Endometrium (tissue), 2 donors: Measurements from ENCODE around the gene DMD.

Experiments
- FAIRE-seq: peaks from 2 replicates; lab custom pipeline; 2012; peaks lifted over from hg19 to GRCh38; lab: Jason Lieb, UNC
- donor health status: control.
- donor health status: control.

The DMD gene

DNA sequence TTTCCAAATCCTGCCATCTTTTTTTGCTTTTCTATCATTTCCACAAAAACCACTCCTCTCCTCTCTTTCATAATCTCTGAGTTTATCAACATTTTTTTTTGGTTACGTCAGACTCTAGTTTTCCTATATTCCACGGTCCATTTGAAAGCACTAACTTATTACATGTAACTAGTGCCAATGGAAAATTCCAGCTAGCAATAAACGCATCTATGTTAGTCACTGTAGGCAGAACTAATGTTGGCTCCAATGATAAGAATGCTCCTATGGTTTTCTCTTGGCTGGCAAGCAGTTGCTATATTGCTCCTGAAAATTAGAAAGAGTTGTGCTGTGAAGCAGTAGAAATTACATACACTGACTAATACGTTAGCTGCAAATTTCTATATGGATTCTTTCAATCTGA lies 1504.9 kb downstream of the DMD start:
- no peak for FAIRE-seq

DNA sequence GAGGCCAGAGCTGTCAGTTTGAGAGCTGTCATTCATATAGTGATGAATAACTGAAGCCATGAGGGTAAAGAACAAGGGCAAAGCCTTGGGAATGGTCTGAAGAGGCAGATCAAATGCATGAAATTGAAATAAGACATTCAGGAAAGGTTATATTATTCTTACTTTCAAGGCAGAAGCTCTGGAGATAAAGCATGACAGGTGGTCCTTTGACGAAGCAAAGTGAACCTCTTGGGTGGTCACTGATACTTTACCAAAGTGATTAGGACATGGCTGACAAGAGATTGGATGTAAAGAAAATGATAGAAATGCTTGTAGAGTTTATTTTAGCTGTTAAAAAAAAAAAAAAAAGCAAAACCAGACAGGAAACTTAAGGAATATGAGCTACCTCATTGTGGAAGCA lies 1505.5 kb downstream of the DMD start:
- FAIRE-seq = no peak

DNA sequence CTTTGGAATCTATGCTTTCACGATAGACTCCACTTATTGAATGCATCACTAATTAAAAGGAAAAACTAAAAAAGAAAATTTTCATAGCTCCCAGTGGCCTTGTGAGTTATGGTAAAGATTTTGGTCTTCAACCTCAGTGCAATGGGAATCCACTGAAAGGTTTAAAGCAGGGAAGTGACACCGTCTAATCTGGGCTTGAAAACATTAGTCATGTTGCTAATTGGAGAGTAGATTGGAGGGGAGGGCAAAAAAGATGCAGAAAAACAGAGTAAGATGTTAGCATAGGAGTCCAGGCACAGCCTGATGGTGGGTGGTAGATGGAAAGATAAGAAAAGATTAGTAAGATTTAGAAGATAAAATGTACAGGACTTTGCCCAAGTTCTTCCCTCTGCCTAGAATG lies 1506.4 kb downstream of the DMD start:
- no peak for FAIRE-seq

DNA sequence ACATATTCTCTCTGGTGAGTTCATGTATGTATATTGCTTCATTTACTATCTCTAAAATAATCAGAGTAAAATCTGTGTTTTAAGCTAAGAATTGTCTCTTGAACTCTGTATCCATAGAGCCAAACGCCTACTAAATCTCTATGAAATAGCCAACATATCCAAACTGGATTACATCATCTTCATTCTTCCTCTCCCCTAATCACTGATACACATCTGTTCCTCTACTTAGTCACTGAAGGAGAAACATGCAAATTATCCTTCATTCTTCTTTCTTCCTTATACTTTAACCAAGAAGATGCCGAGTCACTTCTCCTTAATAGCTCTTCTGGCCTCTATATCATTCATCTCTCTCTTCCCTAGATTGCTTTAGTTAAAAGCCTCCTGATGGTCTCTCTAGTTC lies 1509.1 kb downstream of the DMD start:
- FAIRE-seq = no peak

DNA sequence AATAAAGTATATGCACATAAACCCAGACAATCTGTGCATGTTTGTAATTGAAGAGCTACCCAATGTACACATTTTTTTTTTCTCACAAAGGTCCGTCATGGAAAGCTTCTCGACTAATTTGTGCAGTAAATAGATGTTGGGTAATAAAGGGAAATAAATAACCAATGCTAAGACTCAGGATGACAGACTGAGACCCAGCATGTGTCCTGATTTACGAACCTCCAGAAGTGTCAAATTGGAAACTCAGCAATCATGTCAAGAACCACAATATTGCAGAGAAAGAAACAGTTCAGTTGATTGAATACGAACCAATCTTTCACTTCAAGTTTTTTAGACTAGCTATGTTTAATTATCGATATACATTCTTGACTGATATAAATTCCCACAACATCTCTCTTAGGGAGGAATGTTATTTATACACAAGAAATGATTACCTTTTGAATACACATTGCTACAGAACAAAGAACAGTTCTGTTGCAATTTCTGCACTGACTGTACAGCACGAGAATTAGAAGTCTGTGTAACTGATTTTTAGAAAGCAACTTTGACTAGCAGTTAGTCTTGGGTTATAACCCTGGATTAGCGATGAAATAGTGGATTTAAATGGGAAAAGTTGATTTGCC lies 1513.9 kb downstream of the DMD start:
- FAIRE-seq = no peak

DNA sequence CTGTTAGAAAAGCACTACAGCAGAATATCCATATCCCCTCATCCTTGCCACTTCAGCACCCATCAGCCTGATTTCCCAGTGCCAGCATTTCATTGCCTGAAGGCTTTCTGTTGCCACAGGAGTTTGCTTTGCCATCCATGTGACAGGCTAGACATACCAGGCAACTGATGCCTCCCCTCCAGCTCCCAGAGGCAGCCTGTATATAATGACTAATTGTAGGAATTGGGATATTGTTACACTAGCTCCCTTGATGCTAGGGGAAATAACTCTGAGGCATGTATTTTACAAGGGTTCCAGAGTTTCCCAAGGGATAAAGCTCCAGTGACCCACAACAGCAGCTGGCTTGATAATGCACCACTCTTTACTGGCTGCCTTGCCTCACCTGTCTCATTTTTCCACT lies 1531.5 kb downstream of the DMD start:
- no peak for FAIRE-seq

DNA sequence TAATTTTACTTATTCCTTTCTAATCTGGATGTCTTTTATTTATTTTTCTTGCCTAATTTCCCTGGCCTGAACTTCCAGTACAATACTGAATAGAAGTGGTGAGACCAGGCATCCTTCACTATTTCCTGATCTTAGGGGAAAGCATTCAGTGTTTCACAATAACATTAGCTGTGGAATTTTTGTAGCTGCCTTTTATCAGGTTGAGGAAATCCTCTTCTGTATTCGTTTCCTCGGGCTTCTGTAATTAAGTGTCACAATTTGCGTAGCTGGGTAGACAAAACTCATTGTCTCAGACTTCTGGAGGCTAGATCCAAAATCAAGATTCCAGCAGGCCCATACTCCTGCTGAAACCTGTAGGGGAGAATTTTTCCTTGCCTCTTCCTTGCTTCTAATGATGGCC lies 1541.1 kb downstream of the DMD start:
- no peak for FAIRE-seq

DNA sequence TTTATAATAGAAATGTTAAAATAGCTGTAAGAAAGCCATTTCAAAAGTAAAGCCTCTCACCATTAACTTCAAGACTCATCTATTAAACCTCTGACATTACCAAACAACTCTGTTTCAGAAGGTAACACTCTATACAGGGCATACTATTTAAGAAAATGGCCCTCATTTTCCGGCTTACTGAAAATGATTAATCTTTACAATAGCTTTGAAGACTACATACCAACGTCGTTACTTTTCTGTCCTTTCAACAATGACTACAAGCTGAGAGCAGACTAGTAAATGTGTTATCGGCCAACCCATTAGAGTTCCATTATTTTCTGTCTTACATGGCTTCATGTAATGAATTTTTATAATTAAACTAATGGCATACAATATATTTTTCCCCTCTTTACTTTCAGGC lies 1545.9 kb downstream of the DMD start:
- FAIRE-seq = no peak

DNA sequence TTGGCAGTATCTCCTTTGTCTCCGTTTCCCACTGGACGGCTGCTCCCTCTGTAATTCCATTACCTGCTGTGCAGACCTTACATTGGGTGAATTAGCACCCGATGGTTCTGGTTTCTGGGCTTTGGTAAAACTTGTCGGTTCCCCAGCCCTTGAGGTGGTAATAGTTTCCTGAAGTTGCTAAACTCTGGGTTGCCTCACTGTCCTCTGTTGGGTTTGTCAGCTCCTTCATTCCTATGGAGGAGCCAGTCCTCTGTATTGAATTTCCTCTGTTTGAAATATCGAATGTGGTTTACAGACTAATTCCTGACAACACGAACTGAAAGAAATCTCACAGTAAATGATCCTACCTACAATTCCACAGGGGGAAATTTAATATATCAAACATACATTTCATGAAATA lies 1548.2 kb downstream of the DMD start:
- FAIRE-seq = no peak

DNA sequence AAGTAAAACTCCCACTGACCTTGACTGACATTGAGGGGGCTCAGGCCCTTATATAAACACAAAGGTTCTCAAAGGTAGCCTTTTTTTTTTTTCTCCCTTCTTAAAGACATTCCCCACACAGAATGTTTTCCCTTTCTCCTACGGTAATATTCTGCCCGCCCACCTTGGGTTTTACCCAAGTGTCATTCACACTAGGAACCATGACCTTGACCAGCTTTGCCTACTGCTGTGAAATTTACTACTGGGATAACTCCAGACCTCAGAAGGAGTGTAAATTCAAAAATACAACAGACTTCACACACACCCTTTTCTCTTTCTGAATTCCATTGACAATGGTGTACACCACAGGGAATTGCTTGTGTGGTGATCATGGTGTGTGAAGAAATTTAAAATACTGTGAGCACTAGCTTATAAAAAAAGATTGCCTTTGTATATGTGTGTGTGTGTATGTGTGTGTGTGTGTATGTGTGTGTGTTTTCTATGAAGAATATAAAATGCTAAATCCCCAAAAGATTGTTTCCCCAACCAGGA lies 1550.0 kb downstream of the DMD start:
- FAIRE-seq = no peak

DNA sequence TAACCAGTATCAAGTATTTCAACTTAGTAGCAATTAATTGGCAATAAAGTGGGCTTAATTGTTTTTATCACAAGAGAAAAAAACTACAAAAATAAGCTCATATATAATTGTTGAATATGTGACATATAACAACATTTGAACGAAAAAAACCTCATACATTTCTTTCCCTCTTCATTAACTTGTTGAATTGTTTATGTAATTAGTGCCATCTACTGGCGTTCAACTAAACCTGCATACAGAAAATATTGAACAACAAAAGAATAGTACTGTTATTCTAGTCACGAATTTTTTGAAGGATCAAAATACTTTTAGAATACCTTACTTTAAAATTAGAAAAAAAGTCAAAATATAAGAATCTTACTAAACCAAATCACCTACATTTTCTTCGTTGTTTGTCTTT lies 1553.0 kb downstream of the DMD start:
- FAIRE-seq = peak; percentile 95

DNA sequence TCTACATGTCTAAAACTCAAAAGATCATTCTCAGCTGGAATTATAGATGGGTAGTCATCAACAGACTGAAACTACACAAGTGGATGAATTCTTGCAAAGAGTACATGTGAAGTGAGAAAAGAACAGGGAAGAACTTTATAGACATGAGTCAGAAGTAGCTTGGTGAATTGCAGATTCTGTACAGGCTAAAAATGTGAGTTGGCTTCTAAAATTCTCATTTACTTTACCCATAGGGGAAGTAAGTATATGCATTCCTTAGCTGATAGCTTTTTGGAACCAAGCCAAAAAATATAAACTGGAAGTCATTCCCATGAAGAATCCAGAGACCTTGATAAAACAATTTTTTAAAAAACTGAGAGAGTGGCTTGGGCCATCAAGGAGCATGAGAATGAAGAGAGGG lies 1555.3 kb downstream of the DMD start:
- no peak for FAIRE-seq

DNA sequence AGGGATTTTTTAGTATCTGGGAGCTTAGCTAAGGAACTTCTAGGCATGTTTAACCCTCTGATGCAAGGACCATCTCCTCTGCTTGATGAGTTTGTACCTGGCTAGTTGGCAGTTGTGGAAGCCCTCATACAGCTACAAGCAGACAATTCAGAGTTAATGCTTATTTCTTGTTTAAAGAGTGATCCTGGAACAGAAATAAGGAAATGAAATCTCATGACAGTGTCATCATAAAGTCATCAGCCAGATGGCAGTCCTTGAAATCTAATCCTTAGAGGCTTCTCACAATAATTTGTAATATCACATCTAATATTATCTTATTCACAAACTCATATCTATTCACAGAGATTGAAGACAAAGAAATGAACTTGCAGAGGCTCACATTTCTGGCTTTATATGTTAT lies 1557.9 kb downstream of the DMD start:
- no peak for FAIRE-seq

DNA sequence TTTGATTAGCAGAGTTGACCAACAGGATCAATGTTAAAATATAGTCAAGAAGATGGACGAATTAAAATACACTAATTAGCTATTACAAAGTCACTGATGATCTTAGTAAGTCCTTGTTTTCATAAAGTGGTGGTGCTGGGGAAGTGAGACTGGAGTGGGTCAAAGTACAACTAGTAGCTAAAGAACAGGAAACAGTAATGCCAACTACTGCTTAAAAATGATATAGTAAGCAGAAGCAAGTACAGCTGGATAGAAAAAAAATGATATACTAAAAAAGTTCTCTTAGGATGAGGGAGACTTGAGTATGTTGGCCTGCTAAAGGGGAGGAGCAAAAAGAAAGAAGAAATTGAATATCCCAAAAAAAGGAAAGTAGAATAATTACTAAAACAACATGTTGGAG lies 1558.7 kb downstream of the DMD start:
- FAIRE-seq = no peak

DNA sequence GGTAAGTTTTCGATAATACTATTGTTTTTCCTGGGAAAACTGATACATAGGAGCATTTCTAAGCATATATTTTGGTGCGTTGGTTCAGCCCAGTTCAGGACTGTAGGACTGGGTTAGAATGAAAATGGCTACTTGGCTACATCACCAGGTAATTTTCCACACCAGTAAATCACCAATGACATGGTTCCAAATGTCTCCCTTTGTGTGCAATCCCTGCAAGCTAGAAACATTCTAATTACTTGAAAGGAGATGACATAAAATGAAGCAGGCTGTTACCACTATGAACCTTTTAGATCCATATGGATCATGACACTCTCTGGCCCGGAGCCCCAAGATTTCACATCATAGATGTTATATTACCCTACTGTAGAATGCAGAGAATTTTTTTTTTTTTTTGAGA lies 1562.1 kb downstream of the DMD start:
- no peak for FAIRE-seq

DNA sequence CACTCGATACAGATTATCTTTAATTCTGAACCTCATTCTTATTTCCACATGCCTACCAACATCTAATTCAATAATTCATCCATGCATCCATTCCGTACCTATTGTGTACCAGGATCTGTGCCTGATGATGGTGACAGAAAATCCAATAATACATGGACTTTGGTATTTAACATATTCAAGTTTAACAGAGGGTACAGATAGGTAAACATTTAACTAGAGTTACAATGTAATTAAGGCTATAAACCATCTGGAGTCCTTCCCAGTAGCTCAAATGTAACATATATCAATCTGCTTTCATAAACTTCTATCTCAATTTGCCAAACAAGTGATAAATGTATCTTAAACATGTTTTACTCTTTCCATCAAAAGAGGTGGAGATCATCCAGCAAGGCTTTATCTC lies 1578.0 kb downstream of the DMD start:
- FAIRE-seq = no peak

DNA sequence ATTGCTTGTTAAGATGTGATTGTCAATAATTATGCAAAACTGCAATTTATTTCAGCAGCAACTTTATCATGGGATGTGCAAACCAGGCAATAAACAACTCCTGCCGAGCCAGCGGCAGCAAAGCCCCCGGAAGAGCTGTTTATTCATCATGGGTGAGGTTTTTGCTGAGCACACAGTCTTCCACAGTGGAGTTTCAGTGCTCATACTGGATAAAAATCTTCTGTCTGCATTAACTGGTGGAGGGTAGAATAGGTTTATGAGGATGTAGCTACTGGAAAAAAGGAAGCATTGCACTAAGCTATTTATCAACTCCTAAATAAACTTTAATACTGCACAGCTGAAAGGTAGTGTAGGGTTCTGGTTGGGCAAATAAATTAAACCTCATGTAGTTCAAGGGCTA lies 1582.2 kb downstream of the DMD start:
- FAIRE-seq = no peak

DNA sequence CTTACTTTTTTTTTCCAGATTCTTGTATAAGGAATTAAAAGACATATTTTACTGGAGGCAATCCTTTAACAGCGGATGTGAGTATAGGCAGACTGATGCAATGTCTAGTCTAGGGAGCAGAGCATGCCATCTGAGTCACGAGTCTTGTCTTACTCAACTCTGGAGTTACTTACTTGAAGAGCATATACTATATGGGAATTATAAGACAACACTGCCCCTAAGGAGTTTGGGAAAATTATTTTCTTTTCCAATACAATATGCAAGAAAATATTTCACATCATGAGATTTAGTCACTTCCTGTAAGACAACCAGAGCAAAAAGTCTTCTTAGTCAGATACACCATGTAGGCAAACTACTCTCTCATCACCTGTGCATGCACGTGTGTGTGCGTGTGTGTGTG lies 1602.2 kb downstream of the DMD start:
- FAIRE-seq = no peak

DNA sequence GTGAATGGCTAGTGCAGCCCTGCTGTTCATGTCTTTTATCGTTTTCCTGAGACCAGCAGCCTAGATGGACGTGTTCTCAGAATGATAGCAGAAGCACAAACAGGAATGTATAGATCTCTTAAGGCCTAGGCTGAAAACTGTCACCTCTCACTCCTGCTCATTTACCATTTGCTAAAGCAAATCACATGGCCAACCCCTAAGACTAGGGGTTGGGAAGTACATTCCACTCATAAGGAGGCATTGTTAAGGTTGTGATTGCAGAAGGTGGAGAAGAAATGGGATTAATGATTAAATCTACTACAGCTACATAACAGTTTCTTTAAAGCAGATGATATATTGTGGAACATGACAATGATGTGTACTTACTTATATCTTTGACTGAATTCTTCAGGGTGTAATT lies 1602.7 kb downstream of the DMD start:
- no peak for FAIRE-seq

DNA sequence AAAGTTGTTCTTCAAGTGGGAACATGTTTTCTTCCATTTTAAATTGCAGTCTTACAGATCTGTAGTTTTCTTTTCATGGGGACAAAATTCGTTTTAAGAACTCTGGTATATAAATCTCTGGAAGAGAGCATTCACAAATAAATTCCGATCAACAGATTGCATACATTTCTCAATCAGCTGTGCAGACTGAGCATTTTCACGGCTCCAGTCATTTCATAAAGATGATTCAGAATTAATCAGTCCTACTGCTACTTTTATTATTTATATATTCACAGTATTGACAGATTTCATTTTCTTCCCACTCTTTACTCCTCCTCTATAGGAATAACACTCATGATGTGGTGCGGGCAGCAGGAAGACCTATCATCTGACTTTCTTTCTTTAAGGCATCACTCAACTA lies 1604.6 kb downstream of the DMD start:
- FAIRE-seq = no peak

DNA sequence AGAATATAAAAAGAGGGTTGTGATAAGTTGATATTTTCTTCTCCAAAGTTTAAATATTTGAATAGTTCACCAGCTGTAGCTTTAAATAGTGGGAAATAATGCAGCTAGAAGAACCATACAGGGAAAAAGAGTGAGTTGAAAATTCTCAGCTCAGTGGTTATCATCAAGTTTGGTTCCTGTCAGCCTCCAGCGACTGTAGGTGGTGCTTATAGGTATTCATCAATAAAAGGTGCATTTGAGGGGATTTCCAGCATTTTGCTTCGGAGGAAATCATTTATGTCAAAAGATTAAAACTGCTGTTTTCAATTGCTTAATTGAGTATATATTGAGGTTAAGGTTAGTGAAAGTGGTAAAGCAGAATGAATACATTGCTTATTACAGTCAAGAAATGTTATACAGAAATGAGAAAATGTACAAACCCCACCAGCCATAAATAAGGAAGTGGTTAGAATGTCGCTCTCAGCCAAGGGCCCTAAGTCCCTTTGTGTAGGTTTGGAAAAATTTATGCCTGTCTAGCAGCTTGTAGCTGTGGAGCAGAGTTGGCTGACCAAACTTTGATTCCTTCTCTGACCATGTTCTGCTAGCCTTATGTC lies 1606.6 kb downstream of the DMD start:
- no peak for FAIRE-seq

DNA sequence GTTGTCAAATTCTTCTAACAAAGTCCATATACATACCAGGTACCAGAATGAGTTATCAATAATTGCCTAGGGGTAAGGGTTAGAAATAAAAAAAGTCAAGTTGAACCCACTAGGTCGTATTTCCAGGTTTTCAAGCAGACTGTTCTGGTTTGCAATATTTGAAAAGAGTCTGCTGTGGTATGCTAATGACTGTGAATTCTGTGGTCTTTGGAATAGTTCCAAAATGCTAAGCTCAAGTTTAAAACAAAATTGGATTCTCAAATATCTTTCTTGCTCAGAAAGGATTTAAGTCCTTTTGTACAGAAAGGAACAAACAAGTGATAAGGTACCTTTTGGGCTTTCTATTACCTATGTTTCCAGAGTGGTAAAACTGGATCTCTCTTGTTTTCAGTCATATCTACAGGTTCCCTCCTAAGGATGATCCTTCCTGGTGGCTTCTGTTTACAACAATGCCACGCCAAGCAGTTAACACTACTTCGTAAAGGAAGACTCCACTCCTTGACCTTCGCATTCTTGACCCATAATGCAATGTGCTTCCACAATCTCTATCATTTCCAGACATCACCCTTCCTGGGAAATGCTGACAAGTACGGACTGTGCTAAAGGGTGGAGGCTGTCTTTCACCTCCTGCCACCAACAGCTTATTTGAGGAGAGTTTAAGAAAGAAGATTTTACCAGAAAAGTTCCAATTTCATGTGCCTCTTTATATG lies 1607.8 kb downstream of the DMD start:
- FAIRE-seq = no peak

DNA sequence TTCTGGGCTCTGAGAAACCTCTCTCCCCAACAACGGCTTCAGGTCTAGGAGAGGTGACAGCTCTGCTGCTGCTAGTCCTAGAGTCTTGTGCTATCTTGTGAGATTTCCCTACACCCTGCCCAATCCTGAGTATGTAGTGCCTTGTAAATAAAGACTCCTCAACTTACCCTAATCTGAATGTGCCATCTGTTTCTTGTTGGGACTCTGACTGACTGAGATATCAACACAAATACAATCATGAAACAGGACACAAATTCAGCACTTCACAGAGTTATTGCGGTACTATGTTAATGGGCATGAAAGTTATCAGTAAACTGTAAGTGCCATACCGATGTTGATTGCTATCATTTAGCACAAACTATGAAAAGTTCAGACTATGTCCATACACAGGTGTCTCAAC lies 1610.5 kb downstream of the DMD start:
- FAIRE-seq = no peak

DNA sequence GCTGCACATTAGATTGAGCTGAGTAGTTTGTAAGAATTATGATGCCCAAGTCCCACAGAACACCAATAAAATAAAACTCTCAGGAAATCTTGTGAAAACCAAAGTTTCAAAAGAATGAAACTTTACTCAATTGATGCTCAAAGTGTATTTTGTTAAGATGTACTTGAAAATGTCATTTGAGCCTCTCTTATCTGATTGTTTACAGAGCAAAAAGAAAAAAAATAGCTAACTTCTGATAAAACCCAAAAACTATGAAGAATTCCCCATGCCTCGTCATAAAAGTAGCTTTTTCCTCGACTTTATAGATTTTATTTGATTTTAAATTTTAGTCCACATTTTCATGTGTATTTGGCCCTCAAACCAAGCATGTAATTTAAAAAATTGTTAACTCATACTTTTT lies 1618.0 kb downstream of the DMD start:
- no peak for FAIRE-seq
